ENCODE results near the gene ANKS3.

DNA sequence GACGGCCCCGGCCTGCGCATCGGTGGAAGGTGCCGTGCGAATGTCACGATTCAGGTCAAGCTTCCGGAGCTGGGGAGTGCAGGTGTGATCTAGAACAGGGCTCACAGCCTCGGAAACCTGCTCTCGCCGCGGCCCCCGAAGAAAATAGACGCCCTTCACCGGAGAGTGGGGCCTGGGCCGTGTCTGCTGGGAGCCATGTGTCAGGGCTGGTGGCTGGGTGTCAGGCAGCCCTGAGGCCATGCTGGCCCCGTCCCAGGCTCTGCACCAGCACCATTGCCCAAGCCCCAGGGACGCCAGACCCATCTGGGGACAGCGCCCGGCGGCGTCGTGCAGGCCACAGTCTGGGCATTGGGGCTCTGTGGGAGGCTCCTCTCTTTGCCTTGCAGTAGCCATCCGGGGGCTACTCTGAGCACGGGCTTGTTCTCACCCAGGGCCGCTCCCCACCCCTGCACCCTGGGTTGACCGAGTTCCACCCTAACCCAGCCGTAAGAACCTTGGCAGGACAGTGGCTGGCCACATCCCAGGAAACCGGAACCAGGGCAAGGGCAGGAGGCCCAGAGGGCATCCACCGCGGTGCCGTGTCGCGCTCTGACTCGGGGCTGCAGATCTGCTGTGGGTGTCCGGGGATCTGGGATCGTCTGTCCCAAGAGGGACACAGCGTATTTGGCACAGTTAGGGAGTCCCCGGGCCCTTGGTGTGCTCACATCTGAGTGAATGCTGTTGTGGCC, 46.0 kb downstream of the ANKS3 start:
- TF ChIP-seq, protein P1, sequence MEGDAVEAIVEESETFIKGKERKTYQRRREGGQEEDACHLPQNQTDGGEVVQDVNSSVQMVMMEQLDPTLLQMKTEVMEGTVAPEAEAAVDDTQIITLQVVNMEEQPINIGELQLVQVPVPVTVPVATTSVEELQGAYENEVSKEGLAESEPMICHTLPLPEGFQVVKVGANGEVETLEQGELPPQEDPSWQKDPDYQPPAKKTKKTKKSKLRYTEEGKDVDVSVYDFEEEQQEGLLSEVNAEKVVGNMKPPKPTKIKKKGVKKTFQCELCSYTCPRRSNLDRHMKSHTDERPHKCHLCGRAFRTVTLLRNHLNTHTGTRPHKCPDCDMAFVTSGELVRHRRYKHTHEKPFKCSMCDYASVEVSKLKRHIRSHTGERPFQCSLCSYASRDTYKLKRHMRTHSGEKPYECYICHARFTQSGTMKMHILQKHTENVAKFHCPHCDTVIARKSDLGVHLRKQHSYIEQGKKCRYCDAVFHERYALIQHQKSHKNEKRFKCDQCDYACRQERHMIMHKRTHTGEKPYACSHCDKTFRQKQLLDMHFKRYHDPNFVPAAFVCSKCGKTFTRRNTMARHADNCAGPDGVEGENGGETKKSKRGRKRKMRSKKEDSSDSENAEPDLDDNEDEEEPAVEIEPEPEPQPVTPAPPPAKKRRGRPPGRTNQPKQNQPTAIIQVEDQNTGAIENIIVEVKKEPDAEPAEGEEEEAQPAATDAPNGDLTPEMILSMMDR (IDR thresholded peaks at IDR 0.05) = no peak
- TF ChIP-seq SIN3A (IDR thresholded peaks at IDR 0.05; ENCODE audit: borderline replicate concordance, insufficient read depth, low read depth, low read length) = no peak

All from Panc1 (cell line).